B cell (primary cell): ENCODE measurements around the gene CERT1. TPM values are rescaled to one million over a fixed set of nuclear protein-coding genes. Genes with fewer than 3 reads are reported as not detected.
"Not testable (repeated sequence)": the region's sequence is repeated elsewhere in the genome, so short reads cannot be mapped to it uniquely, and the experiment has no call there.

Experiments
- ATAC-seq: fragments of 200-7000 bp; cut with Tn5 transposase; one replicate; pipeline ENCODE4 v1.10.0; 2021; ENCODE audit warnings: low read depth, mild to moderate bottlenecking, moderate number of reproducible peaks, moderate library complexity
- CTCF ChIA-PET: fragments of 350-600 bp; sonication (Branson Sonifier 250); formaldehyde crosslinking; loops from one replicate; lab custom pipeline; 2021; ENCODE audit warnings: antibody characterized with exemption, inconsistent platforms; lab: Charles Lee
- POLR2A ChIA-PET: fragments of 350-600 bp; sonication (Branson Sonifier 250); formaldehyde crosslinking; loops from one replicate; lab custom pipeline; 2021; ENCODE audit warnings: antibody characterized with exemption; lab: Charles Lee
- DNase-seq: peaks from one replicate; pipeline ENCODE4 v3.0.0; 2013
- H2AFZ ChIP-seq: 2 replicates; pipeline ENCODE4 v1.6.1; 2012; ENCODE audit warnings: mild to moderate bottlenecking, low read depth, low read length; ENCODE audit not compliant: insufficient read depth, poor library complexity, severe bottlenecking
- H3K27ac ChIP-seq, 2 donors: 1 replicate in 1 of 2; 2 replicates in 1 of 2; pipeline ENCODE4 v1.5.1; 2012 to 2013; ENCODE audit warnings: low read length in 2 of 2, mild to moderate bottlenecking in 2 of 2, moderate library complexity in 1 of 2
- H3K27me3 ChIP-seq, 4 experiments: fragments of 200-600 bp in 1 of 4; sonication (generic) in 1 of 4; replicated peaks in 1 of 4; 1 replicate in 2 of 4; 2 replicates in 2 of 4; pipeline versions ENCODE4 v1.6.1 to v1.7.0; 2013 to 2016; ENCODE audit warnings: low read length in 3 of 4, mild to moderate bottlenecking in 2 of 4, mixed read lengths in 1 of 4, moderate library complexity in 1 of 4; ENCODE audit not compliant: insufficient read depth in 4 of 4, control insufficient read depth in 3 of 4; ENCODE audit errors: control extremely low read depth in 1 of 4
- H3K36me3 ChIP-seq, 2 experiments: replicated peaks in 1 of 2; 1 replicate in 1 of 2; 2 replicates in 1 of 2; pipeline versions ENCODE4 v1.6.1 to v1.7.1; 2013; ENCODE audit warnings: low read length in 1 of 2; ENCODE audit not compliant: insufficient read depth in 2 of 2, control insufficient read depth in 1 of 2; ENCODE audit errors: control extremely low read depth in 1 of 2, extremely low read depth in 1 of 2
- H3K4me1 ChIP-seq, 2 donors: fragments of 200-600 bp in 1 of 2; sonication (generic) in 1 of 2; 1 replicate in 1 of 2; 2 replicates in 1 of 2; pipeline versions ENCODE4 v1.5.1 to v1.6.1; 2013 to 2017; ENCODE audit warnings: low read length in 2 of 2; ENCODE audit not compliant: control insufficient read depth in 2 of 2, insufficient read depth in 2 of 2
- H3K4me2 ChIP-seq: replicated peaks from 2 replicates; pipeline ENCODE3; 2012; ENCODE audit warnings: mild to moderate bottlenecking, low read depth, low read length; ENCODE audit not compliant: poor library complexity, severe bottlenecking
- H3K4me3 ChIP-seq, 5 experiments: fragments of 200-600 bp in 1 of 5; sonication (generic) in 1 of 5; 1 replicate in 3 of 5; 2 replicates in 2 of 5; pipeline versions ENCODE4 v1.5.1 to v1.7.0; 2011 to 2016; ENCODE audit warnings: low read length in 4 of 5, mild to moderate bottlenecking in 4 of 5, low read depth in 2 of 5, control low read depth in 1 of 5, moderate library complexity in 1 of 5; ENCODE audit not compliant: insufficient read depth in 1 of 5; ENCODE audit errors: control extremely low read depth in 1 of 5, extremely low read depth in 1 of 5
- H3K79me2 ChIP-seq: fragments of 200-600 bp; sonication (generic); one replicate; pipeline ENCODE4 v1.6.0; 2016; ENCODE audit warnings: low read length; ENCODE audit not compliant: control insufficient read depth, insufficient read depth
- H3K9ac ChIP-seq: fragments of 200-600 bp; sonication (generic); 2 replicates; pipeline ENCODE4 v1.6.1; 2017; ENCODE audit warnings: mild to moderate bottlenecking, low read length, moderate library complexity
- H3K9me3 ChIP-seq, 3 donors: one replicate each; pipeline versions ENCODE4 v1.6.1 to v1.7.1; 2013; ENCODE audit warnings: low read length in 2 of 3; ENCODE audit not compliant: control insufficient read depth in 2 of 3, insufficient read depth in 1 of 3; ENCODE audit errors: control extremely low read depth in 1 of 3
- H4K20me1 ChIP-seq: 2 replicates; pipeline ENCODE4 v1.6.0; 2012; ENCODE audit warnings: mild to moderate bottlenecking, low read length; ENCODE audit not compliant: insufficient read depth, control insufficient read depth, poor library complexity, severe bottlenecking
- H3K27ac Mint-ChIP-seq: one replicate; pipeline ENCODE4 v1.8.0; 2021; ENCODE audit warnings: mixed read lengths
- H3K27me3 Mint-ChIP-seq: one replicate; pipeline ENCODE4 v1.8.0; 2021; ENCODE audit warnings: mixed read lengths
- H3K4me1 Mint-ChIP-seq: one replicate; pipeline ENCODE4 v1.8.0; 2021; ENCODE audit warnings: mixed read lengths
- H3K4me3 Mint-ChIP-seq: one replicate; pipeline ENCODE4 v1.8.0; 2021; ENCODE audit warnings: mixed read lengths
- H3K9me3 Mint-ChIP-seq: one replicate; pipeline ENCODE4 v1.8.0; 2022; ENCODE audit warnings: mixed read lengths; ENCODE audit not compliant: insufficient read depth
- CTCF ChIP-seq: fragments of 200-600 bp; IDR thresholded peaks from one replicate; pipeline ENCODE4 v1.8.0; 2022; ENCODE audit warnings: antibody characterized with exemption, mild to moderate bottlenecking
- EZH2 ChIP-seq: IDR thresholded peaks from 2 replicates; pipeline ENCODE4 v1.6.1; 2012; ENCODE audit warnings: borderline replicate concordance, low read depth, mild to moderate bottlenecking, moderate library complexity, low read length; ENCODE audit not compliant: insufficient read depth, poor library complexity, severe bottlenecking
- WGBS: methylation state at CpG from one replicate; pipeline ENCODE4 v1.1.5; 2013; ENCODE audit warnings: missing lambda C conversion rate; ENCODE audit not compliant: insufficient coverage; 5-methylcytosine and 5-hydroxymethylcytosine counted together
- intact Hi-C: fragments of 100-400 bp; cut with micrococcal nuclease; formaldehyde crosslinking; loops from one replicate; pipeline ENCODE4 v1.10.0; 2022
- polyA plus RNA-seq: library from polyadenylated mRNA; depleted of rRNA; stranded (reverse); fragments of >200 nt; gene quantifications from 2 replicates; pipeline ENCODE4 v1.2.3, GENCODE V29; 2012
- total RNA-seq, 2 donors: library from RNA; stranded (reverse); fragments of 120-200 nt in 1 of 2; gene quantifications; 1 replicate in 1 of 2; 2 replicates in 1 of 2; pipeline versions ENCODE4 v1.2.3 to v1.2.4, GENCODE V29; 2013 to 2022

CERT1 gene
- total and polyA plus RNA-seq, 2 donors (not counting 1 experiment from before 2014, with no cell fraction given), result 13.7 to 60.5 TPM

DNA sequence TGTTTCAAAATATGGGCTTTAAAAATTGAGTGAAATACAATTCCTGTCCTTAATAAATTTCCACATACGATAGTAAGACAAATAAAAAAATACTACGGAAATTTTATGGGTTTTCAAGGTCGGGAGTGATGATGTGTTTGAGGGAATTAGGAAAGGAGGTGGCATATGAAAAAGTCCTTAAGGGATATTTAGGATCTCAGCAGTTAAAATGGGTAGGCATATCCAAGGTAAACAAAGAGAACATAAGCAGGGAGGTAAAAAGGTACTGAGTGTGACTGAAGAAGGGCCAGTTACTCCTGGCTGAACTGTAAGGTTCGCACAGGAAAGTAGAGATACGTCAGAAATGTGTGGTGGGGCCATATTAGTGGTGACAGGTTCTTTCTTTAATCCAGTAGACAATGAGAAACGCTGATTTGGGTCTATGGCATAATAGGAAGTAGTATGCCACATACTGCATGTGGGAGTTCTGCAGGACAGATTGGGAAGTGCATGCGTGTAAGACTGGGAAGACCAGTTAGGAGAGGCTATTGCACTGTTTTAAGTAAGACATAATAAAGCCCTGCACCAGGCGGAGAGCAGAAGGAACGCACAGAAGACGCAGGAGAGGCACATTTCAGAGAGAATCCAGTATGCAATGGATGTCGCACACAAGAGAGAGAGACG, 175.3 kb downstream of the CERT1 start:
- peaks cover 39% of the 10 kb centered on the region for H3K79me2 ChIP-seq
- TF ChIP-seq CTCF (peak; percentile 11), EZH2 (no peak)
- ATAC-seq (no peak), DNase-seq (no peak)
- peaks cover 25% of the 10 kb centered on the region for H3K4me1 Mint-ChIP-seq
- no peak overlapping the region for H3K27ac Mint-ChIP-seq
- peak overlapping the region; percentile 91 for H3K9ac ChIP-seq
- no peaks in the 10 kb centered on the region for H3K27me3 ChIP-seq
- H4K20me1 ChIP-seq, result peaks cover 4% of the 10 kb centered on the region
- peak overlapping the region; percentile 91 for H3K4me2 ChIP-seq
- H3K4me3 Mint-ChIP-seq, result no peak overlapping the region
- peak overlapping the region; percentile 92 for H2AFZ ChIP-seq
- H3K27ac ChIP-seq, result peak overlapping the region; percentile 81 to 91
- H3K9me3 ChIP-seq, result no peaks in the 10 kb centered on the region
- WGBS, result 15% methylated on average over 11 of the region's 12 CpGs
- H3K4me1 ChIP-seq, result peaks cover 16 to 17% of the 10 kb centered on the region in 2 donors
- H3K36me3 ChIP-seq, result no peaks in the 10 kb centered on the region
- no peaks in the 10 kb centered on the region for H3K9me3 Mint-ChIP-seq
- no peaks in the 10 kb centered on the region for H3K27me3 Mint-ChIP-seq
- intact Hi-C loops, result loop anchor here (1.0 to 5.0 kb wide), 5 partner anchors 99 to 1839 kb away; partner anchors contain the start of genes ANKRA2, BTF3, IQGAP2 and UTP15
- ChIA-PET POLR2A (interaction anchor here (1.6 kb wide), 1 partner anchor 99 kb away, joined by 10 read pairs; the partner anchor contains the start of gene ANKRD31), CTCF (interaction anchor here (1.0 to 1.6 kb wide), 3 partner anchors 99 to 569 kb away, joined by 3 to 16 read pairs (median 5); partner anchors contain the start of genes ANKRD31, CERT1, GFM2 and NSA2)
- peak overlapping the region; percentile 71 to 98 (median 88) for H3K4me3 ChIP-seq

GRCh38 chr5:75335486-75335885, 175.9 kb downstream of the CERT1 start:
- DNase-seq (no peak), ATAC-seq (no peak)
- H3K27me3 ChIP-seq, result no peaks in the 10 kb centered on the region
- Mint-ChIP-seq H3K9me3 (no peaks in the 10 kb centered on the region), H3K4me1 (peaks cover 21% of the 10 kb centered on the region), H3K4me3 (no peak overlapping the region), H3K27ac (no peak overlapping the region), H3K27me3 (peaks cover under 1% of the 10 kb centered on the region)
- H3K4me1 ChIP-seq, result peaks cover 16 to 17% of the 10 kb centered on the region in 2 donors
- no peak for TF ChIP-seq EZH2
- TF ChIP-seq CTCF, result no peak
- CTCF ChIA-PET, result no interaction called here
- POLR2A ChIA-PET, result no interaction called here
- WGBS, result 100% methylated on average over 1 of the region's 2 CpGs
- no peak overlapping the region for H3K27ac ChIP-seq
- peak overlapping the region; percentile 11 for H2AFZ ChIP-seq
- H3K79me2 ChIP-seq, result peaks cover 34% of the 10 kb centered on the region
- no peak overlapping the region for H3K4me2 ChIP-seq
- H3K9me3 ChIP-seq, result no peaks in the 10 kb centered on the region
- peaks cover 4% of the 10 kb centered on the region for H4K20me1 ChIP-seq
- no peak overlapping the region for H3K4me3 ChIP-seq
- no peaks in the 10 kb centered on the region for H3K36me3 ChIP-seq
- H3K9ac ChIP-seq, result no peak overlapping the region
- intact Hi-C loops, result loop anchor here (5.0 kb wide), 3 partner anchors 232 to 1838 kb away; partner anchors contain the start of genes BTF3 and IQGAP2

- Mint-ChIP-seq H3K27ac (peak overlapping the region; percentile 21), H3K4me1 (peaks cover 15% of the 10 kb centered on the region)
- H3K27me3 Mint-ChIP-seq, H3K4me2 ChIP-seq, ATAC-seq, H3K27me3 ChIP-seq, H4K20me1 ChIP-seq, H3K27ac ChIP-seq, H3K9ac ChIP-seq, H3K9me3 ChIP-seq, CTCF ChIA-PET, POLR2A ChIA-PET, H3K4me3 Mint-ChIP-seq, intact Hi-C loops, H3K9me3 Mint-ChIP-seq, H2AFZ ChIP-seq, H3K36me3 ChIP-seq, H3K4me3 ChIP-seq, DNase-seq: not testable (repeated sequence)
- Histone ChIP-seq H3K4me1 (peaks cover 16 to 17% of the 10 kb centered on the region in 2 donors), H3K79me2 (peaks cover 23% of the 10 kb centered on the region)
- WGBS, result 99% methylated on average over 6 of the region's 10 CpGs
Observed at GRCh38 chr5:75334413-75334812, 177.0 kb downstream of the CERT1 start.
